Measurements from ENCODE around the gene TYW3. TPM values are rescaled to one million over a fixed set of nuclear protein-coding genes. Genes with fewer than 3 reads are reported as not detected.

Gene TYW3
- total and polyA plus RNA-seq, 11 donors = 10.6 to 28.1 (median 19.1) TPM

DNA sequence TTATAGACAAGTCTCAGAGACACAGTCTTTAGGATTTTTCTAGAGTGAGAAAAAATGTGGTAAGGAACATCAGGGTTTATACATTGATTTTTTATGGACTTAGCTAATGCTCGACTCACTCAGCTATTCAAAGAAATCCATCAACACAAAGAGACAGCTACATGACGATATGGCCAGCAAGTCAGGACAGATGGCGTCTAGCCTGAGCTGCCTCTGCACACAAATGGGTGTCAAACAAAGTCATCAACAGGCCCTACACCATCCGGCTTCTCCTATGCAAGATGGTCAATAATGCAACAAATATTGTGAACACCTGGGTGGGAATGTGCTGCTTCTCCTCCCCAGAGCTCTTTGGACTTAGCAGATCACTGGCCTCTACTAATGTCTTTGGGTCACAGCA lies 46.0 kb upstream of the TYW3 start:
- Histone ChIP-seq H3K9me3 (no peaks in the 10 kb centered on the region), H3K27ac (no peak overlapping the region), H3K36me3 (no peaks in the 10 kb centered on the region), H3K4me3 (no peak overlapping the region), H3K4me1 (no peaks in the 10 kb centered on the region), H3K27me3 (no peaks in the 10 kb centered on the region)
- ATAC-seq = no peak
- DNase-seq = no peak
- intact Hi-C loops (cut with DNase I) = no loop called here
- WGBS, 4 donors = 87 to 92% (median 91%) methylated on average over 4 of the region's 4 CpGs
- TF ChIP-seq, protein P1, sequence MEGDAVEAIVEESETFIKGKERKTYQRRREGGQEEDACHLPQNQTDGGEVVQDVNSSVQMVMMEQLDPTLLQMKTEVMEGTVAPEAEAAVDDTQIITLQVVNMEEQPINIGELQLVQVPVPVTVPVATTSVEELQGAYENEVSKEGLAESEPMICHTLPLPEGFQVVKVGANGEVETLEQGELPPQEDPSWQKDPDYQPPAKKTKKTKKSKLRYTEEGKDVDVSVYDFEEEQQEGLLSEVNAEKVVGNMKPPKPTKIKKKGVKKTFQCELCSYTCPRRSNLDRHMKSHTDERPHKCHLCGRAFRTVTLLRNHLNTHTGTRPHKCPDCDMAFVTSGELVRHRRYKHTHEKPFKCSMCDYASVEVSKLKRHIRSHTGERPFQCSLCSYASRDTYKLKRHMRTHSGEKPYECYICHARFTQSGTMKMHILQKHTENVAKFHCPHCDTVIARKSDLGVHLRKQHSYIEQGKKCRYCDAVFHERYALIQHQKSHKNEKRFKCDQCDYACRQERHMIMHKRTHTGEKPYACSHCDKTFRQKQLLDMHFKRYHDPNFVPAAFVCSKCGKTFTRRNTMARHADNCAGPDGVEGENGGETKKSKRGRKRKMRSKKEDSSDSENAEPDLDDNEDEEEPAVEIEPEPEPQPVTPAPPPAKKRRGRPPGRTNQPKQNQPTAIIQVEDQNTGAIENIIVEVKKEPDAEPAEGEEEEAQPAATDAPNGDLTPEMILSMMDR (IDR thresholded peaks at IDR 0.05) = no peak
- TF ChIP-seq POLR2A (IDR thresholded peaks at IDR 0.05) = no peak

DNA sequence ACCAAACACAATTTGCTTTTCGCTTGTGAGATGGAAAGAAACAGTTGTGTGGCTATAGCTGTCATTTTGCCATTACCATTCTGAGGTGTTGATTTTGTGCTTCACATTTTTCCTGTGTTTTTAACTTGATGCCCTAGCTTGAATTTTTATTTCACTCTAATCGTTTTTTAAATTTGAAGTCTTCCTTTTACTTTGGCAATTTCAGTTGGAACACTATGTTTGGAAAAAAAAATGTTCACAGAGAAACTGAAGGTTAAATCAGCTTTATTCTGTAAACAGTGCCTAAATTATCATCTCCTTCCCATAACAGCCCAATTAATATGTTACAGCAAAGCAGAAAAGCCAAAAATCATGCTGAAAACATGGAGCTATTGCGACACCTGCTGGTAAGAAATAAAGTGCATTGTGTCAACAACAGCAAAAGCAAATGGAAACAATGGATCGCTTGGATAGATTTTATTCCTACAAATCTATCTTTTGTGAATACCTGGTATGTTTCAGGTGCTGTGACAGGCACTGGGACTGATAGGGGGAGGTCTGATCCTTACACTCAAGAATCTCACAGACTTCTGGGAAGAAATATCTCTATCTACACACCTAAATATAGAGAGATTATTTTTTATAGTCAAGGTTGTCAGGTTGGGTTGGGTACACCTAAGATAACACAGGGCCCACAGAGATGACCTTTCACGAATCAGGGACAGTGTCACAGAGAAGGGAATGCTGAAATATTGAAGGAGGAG lies 43.2 kb upstream of the TYW3 start:
- peak in 2 of 5 donors; percentile 10 to 21 for DNase-seq
- ATAC-seq = peak in 1 of 4 donors; percentile 38
- H3K4me3 ChIP-seq = no peak overlapping the region
- intact Hi-C loops (cut with DNase I) = no loop called here
- 32 to 38% (median 33%) methylated on average over 5 of the region's 5 CpGs for WGBS, 4 donors
- H3K27me3 ChIP-seq = no peaks in the 10 kb centered on the region
- no peaks in the 10 kb centered on the region for H3K9me3 ChIP-seq
- H3K36me3 ChIP-seq = no peaks in the 10 kb centered on the region
- H3K4me1 ChIP-seq = no peaks in the 10 kb centered on the region
- TF ChIP-seq POLR2A (IDR thresholded peaks at IDR 0.05) = no peak
- TF ChIP-seq, protein P1 (IDR thresholded peaks at IDR 0.05) = peak; percentile 72 to 88 (median 76)
- H3K27ac ChIP-seq = no peak overlapping the region

DNA sequence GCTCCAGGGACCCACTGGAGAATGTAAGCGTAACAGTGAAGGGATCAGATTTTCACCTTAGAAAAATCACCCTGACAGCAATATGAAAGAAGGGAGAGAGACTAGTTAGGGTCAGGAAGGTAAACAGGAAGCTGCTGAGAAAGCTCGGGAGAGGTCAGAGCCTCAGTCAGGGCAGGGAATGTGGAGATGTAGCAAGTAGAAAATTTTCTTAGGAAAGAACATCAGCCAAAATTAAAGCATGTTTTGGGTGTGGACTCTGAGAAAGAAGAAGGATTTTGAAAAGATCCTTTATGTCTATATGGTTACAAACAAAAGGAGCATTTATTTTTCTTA lies 42.6 kb upstream of the TYW3 start:
- DNase-seq (no peak), ATAC-seq (no peak)
- 1 to 31% (median 15%) methylated on average over 2 of the region's 2 CpGs for WGBS, 4 donors
- H3K4me1 ChIP-seq = no peaks in the 10 kb centered on the region
- no peaks in the 10 kb centered on the region for H3K27me3 ChIP-seq
- H3K27ac ChIP-seq = no peak overlapping the region
- no peaks in the 10 kb centered on the region for H3K36me3 ChIP-seq
- H3K9me3 ChIP-seq = no peaks in the 10 kb centered on the region
- H3K4me3 ChIP-seq = no peak overlapping the region
- TF ChIP-seq POLR2A (IDR thresholded peaks at IDR 0.05) = no peak
- TF ChIP-seq, protein P1 (IDR thresholded peaks at IDR 0.05) = no peak
- intact Hi-C loops (cut with DNase I) = no loop called here

DNA sequence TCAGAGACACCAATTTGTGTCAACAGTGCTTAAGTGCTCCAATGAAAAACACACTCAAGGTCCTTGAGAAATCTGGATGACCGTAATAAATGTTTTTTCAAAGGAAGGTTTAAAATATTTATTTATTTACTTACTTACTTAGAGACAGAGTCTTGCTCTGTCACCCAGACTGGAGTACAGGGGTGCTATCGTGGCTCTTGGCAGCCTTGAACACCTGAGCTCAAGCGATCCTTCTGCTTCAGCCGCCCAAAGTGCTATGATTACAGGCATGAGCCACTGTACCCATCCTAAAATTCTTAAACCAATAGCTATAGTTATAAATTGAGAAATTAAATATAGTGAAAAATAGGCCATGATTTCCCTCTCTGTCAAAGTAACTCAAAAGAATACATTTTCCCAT lies 42.0 kb upstream of the TYW3 start:
- Histone ChIP-seq H3K27me3 (no peaks in the 10 kb centered on the region), H3K27ac (no peak overlapping the region), H3K9me3 (no peaks in the 10 kb centered on the region), H3K4me1 (no peaks in the 10 kb centered on the region), H3K4me3 (no peak overlapping the region), H3K36me3 (no peaks in the 10 kb centered on the region)
- TF ChIP-seq, protein P1 (IDR thresholded peaks at IDR 0.05) = no peak
- no peak for TF ChIP-seq POLR2A (IDR thresholded peaks at IDR 0.05)
- 85 to 89% (median 86%) methylated on average over 4 of the region's 4 CpGs for WGBS, 4 donors
- DNase-seq (no peak), ATAC-seq (no peak)
- intact Hi-C loops (cut with DNase I) = no loop called here

All from heart left ventricle (tissue), 16 donors.